NB4 (cell line): ENCODE measurements around the gene B3GALT5.

Source experiments
- DNase-seq: peaks from one replicate; pipeline ENCODE4 v3.0.0; 2010; ENCODE audit warnings: low read depth
- H3K4me3 ChIP-seq: one replicate; pipeline ENCODE4 v1.5.1; 2011; ENCODE audit warnings: mild to moderate bottlenecking, low read depth, low read length, moderate library complexity
- MYC ChIP-seq: IDR thresholded peaks from 2 replicates; pipeline ENCODE4 v1.6.1; 2011; ENCODE audit warnings: low read depth, low read length
- POLR2A ChIP-seq: IDR thresholded peaks from 2 replicates; pipeline ENCODE4 v1.6.1; 2011; ENCODE audit warnings: mild to moderate bottlenecking; ENCODE audit not compliant: insufficient read length; ENCODE audit errors: extremely low read depth
- TF ChIP-seq, protein P1 (sequence below): IDR thresholded peaks from 2 replicates; pipeline ENCODE4 v1.6.1; 2011; ENCODE audit warnings: low read depth, low read length
- TF ChIP-seq, protein P2 (sequence below): IDR thresholded peaks from one replicate; pipeline ENCODE4 v1.5.1; 2012; ENCODE audit warnings: low read depth, low read length

The B3GALT5 gene

DNA sequence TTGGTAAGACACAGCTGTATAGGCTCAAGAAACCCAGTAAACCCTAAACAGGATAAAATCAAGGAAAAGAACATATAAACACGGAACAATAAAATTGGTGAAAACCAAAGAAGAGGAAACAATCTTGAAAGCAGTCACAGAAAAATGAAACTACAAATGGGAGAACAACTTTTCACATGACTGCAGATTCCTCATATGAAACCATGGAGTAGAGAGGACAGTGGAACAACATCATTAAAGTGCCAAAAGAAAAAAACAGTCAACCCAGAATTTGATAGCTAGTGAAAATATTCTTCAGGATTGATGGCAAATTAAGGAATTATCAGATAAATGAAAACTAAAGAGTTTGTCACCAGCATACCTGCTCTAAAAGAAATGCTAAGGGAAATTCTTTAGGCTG is 23.9 kb upstream of the B3GALT5 start:
- TF ChIP-seq MYC, result no peak
- no peak for DNase-seq
- no peak overlapping the region for H3K4me3 ChIP-seq

DNA sequence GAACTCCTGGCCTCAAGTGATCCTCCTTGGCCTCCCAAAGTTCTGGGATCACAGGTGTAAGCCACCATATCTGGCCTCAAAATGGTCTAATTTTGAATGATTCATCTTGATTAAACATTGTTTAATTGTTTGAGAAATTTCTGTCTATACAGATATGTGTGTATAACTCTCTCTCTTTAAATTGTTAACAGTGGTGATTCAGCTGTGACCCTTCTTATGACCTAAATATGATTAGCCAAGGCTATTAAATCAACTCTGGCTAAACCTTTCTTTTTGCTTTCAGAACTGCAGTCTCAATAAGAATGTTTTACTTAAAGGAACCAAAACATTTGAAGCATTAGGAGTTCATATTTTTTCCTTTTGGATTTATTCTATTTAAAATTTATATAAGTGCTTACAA is 19.2 kb upstream of the B3GALT5 start:
- no peak for DNase-seq
- no peak overlapping the region for H3K4me3 ChIP-seq
- TF ChIP-seq POLR2A, result no peak

DNA sequence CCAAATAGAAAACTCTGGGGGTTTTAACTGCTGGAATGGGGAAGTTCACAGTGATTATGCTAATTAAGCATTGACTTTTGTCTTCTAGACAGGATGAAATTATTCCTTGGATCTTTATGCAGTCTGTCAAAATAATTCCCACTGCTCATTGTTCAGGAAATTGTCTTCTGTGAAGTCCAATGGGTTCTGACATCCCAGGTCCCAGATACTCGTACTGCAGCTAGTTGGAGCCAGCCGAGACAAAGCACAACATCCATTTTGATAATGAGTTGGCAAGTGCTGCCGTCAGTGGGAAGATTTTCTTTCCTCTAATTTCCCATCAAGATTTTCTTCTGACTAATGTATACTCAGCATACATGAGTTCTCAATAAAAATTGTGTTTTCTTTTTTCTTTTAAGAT is 17.3 kb upstream of the B3GALT5 start:
- DNase-seq, result no peak
- TF ChIP-seq, protein P1, sequence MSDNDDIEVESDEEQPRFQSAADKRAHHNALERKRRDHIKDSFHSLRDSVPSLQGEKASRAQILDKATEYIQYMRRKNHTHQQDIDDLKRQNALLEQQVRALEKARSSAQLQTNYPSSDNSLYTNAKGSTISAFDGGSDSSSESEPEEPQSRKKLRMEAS, result no peak
- no peak for TF ChIP-seq POLR2A
- TF ChIP-seq MYC, result no peak
- TF ChIP-seq, protein P2, sequence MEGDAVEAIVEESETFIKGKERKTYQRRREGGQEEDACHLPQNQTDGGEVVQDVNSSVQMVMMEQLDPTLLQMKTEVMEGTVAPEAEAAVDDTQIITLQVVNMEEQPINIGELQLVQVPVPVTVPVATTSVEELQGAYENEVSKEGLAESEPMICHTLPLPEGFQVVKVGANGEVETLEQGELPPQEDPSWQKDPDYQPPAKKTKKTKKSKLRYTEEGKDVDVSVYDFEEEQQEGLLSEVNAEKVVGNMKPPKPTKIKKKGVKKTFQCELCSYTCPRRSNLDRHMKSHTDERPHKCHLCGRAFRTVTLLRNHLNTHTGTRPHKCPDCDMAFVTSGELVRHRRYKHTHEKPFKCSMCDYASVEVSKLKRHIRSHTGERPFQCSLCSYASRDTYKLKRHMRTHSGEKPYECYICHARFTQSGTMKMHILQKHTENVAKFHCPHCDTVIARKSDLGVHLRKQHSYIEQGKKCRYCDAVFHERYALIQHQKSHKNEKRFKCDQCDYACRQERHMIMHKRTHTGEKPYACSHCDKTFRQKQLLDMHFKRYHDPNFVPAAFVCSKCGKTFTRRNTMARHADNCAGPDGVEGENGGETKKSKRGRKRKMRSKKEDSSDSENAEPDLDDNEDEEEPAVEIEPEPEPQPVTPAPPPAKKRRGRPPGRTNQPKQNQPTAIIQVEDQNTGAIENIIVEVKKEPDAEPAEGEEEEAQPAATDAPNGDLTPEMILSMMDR, result no peak
- no peak overlapping the region for H3K4me3 ChIP-seq

DNA sequence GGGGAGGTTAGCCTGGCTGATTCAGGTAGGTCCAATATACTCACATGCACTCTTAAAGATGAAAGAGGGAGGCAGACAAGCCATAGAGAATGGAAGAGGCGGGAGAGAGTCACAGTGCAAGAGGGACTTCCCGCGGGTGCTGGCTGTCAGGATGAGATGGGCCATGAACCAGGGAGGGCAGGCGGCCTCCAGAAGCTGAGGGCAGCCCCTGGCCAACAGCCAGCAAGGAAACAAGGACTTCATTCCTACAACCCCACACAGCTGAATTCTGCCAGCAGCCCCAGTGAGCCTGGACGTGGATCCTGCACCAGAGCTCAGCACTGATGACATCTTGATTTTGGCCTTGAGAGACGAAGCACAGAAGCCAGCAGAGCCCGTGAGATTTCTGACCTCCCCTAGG is 15.1 kb upstream of the B3GALT5 start:
- H3K4me3 ChIP-seq, result no peak overlapping the region
- TF ChIP-seq MYC, result no peak
- TF ChIP-seq, protein P2, result no peak
- TF ChIP-seq, protein P1, result no peak
- TF ChIP-seq POLR2A, result no peak
- no peak for DNase-seq

DNA sequence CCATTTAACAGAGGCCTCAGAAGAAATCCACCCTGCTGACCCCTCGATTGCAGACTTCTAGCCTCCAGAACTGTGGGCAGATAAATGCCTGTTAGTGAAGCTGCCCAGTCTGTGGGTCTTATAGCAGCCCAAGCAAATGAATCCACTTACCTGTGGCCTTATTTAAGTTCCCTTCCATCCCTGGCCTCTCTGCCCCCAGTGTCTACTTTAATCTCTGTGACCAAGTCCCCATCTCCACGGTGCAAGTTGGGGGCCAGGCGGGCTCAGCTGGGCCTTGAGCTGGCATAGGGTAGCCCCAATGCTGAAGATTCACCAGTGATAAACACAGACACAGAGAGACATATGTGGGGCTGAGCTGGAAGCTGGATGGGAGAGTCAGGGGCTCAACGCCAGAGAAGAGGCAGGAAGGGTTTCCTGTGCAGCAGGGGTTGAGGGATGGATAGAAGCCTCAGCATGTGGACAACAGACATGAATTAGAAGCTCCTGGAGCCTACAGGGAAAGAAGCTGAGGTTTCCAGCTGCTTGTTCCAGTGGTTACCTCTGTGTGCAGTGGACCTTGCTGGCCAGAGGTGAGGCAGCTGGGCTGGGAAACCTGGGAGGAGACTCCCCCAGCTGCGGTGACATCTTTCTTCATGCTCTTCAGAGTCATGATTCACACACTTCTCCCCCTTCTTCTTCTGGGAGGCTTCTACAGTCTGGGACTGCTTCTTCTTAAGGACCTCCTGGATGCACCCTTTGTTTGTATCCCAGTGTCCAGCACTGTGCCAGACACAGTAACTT is 13.4 kb upstream of the B3GALT5 start:
- TF ChIP-seq, protein P1, result no peak
- TF ChIP-seq POLR2A, result no peak
- no peak for DNase-seq
- no peak overlapping the region for H3K4me3 ChIP-seq

DNA sequence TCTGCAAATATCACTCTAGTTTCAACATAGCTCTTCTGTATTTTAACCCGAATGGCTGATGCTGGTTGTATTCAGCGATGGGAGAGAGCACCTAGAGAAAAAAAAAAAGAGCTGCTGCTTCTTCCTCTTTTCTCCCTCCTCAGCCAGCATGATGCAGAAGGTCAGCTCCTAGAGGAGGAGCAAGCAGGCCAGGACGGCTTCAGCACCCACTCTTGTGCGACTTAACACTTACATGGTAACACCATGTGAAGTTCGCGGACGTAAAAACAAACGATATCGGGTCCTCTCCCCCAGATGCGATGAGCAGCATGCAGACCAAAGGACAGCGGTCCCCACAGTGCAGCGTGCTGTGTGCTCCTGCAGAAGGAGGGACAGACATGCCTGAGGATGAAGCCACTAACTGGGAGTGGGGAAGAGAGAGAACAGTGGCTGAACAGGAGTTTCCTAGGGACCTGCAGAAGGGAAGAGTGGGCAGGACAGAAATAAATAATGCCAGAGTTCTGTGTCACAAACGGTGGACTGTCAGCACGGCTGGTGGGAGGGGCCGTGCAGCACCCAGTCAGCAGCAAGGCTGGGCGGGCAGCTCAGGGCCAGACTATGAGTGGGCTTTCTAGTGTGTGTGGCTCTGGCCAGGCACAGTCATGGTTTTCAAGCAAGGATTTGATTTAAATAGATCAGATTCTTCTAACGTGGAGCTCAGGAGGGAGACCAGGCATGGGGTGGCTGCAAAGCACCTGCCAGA is 11.4 kb upstream of the B3GALT5 start:
- no peak for DNase-seq
- TF ChIP-seq MYC (no peak), POLR2A (no peak)
- TF ChIP-seq, protein P1, result no peak
- TF ChIP-seq, protein P2, result no peak
- no peak overlapping the region for H3K4me3 ChIP-seq

DNA sequence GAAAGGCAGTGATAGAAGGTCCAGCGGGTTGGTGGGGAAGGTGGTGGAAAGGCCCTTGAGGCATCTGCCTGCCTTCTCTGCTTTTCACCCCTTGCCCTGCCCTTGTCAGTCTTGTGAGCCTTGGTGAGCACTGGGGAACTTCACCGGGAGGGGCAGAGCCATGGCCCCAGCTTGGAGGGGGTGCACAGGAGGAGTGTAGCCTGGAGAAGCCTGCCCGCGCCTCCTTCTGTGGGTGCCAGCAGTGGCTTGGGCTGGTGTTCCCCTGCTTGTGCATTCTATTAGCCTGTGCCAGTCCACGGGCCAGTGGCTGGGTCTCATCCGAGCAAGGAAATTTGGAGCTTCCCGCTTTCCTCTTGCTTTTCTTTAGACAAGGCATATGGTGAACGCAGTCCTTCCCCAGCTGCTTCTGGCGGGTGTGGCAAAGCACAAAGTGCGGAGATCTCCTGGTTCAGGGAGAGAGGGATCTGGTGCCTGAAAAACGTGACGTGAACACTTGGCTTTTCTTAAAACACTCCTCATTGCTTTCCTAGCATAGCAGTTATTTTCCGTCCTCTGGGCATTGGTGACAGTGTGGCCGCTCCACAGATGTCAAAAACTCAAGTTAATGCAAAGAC is 10.6 kb upstream of the B3GALT5 start:
- no peak for DNase-seq
- no peak for TF ChIP-seq POLR2A
- TF ChIP-seq, protein P2, result no peak
- no peak for TF ChIP-seq MYC
- TF ChIP-seq, protein P1, result no peak
- H3K4me3 ChIP-seq, result no peak overlapping the region
